Measurements from ENCODE around the gene RAB7A. TPM values are rescaled to one million over a fixed set of nuclear protein-coding genes. Genes with fewer than 3 reads are reported as not detected.
A peak's percentile ranks its signal among the peaks of the same experiment; 100 is the strongest.

RAB7A gene
- total RNA-seq, 1 donor from 2014 or later: 51.2 TPM

- Mint-ChIP-seq H3K27me3 (ENCODE audit: insufficient read depth, low read depth) (peaks cover 5% of the 10 kb centered on the region), H3K36me3 (no peaks in the 10 kb centered on the region), H3K27ac (peak overlapping the region; percentile 97), H3K4me1 (peaks cover 8% of the 10 kb centered on the region), H3K4me3 (peak overlapping the region; percentile 88), H3K9me3 (no peaks in the 10 kb centered on the region)
- Histone ChIP-seq H4K20me1 (ENCODE audit: low read depth) (no peaks in the 10 kb centered on the region), H3K4me2 (peak overlapping the region; percentile 72), H3K27me3 (no peaks in the 10 kb centered on the region), H3K4me3 (peak overlapping the region; percentile 55), H3F3A (ENCODE audit: low read depth) (peaks cover 27% of the 10 kb centered on the region), H3K79me2 (ENCODE audit: low read depth) (peaks cover 7% of the 10 kb centered on the region), H3K4me1 (peaks cover 7% of the 10 kb centered on the region), H3K9ac (peak overlapping the region; percentile 73), H3K36me3 (no peaks in the 10 kb centered on the region), H3K9me3 (ENCODE audit: low read depth) (no peaks in the 10 kb centered on the region), H2AFZ (replicated peaks) (peak overlapping the region; percentile 69), H3K27ac (peak overlapping the region; percentile 97)
- DNase-seq (ENCODE audit: low spot score): no peak
- no peak for TF ChIP-seq CTCF (IDR thresholded peaks at IDR 0.05)
- TF ChIP-seq EZH2phosphoT487 (IDR thresholded peaks at IDR 0.05): no peak
- no peak for TF ChIP-seq EZH2 (IDR thresholded peaks at IDR 0.05)
Measured at GRCh38 chr3:128681369-128681829, 44.6 kb upstream of the RAB7A start.

GRCh38 chr3:128683957-128684356, 42.0 kb upstream of the RAB7A start:
- H3K27me3 Mint-ChIP-seq (ENCODE audit: insufficient read depth, low read depth): peaks cover 5% of the 10 kb centered on the region
- H3K9ac ChIP-seq: no peak overlapping the region
- peaks cover 7% of the 10 kb centered on the region for H3K79me2 ChIP-seq (ENCODE audit: low read depth)
- H2AFZ ChIP-seq (replicated peaks): no peak overlapping the region
- no peak overlapping the region for H3K4me3 ChIP-seq
- no peaks in the 10 kb centered on the region for H3K9me3 Mint-ChIP-seq
- TF ChIP-seq EZH2 (IDR thresholded peaks at IDR 0.05): no peak
- no peaks in the 10 kb centered on the region for H3K9me3 ChIP-seq (ENCODE audit: low read depth)
- no peaks in the 10 kb centered on the region for H4K20me1 ChIP-seq (ENCODE audit: low read depth)
- peaks cover 8% of the 10 kb centered on the region for H3K4me1 Mint-ChIP-seq
- H3K36me3 Mint-ChIP-seq: no peaks in the 10 kb centered on the region
- no peak overlapping the region for H3K27ac Mint-ChIP-seq
- no peak for DNase-seq (ENCODE audit: low spot score)
- H3K4me2 ChIP-seq: no peak overlapping the region
- no peak overlapping the region for H3K27ac ChIP-seq
- H3K4me1 ChIP-seq: peaks cover 7% of the 10 kb centered on the region
- no peaks in the 10 kb centered on the region for H3K36me3 ChIP-seq
- no peak overlapping the region for H3K4me3 Mint-ChIP-seq
- H3K27me3 ChIP-seq: no peaks in the 10 kb centered on the region
- peaks cover 27% of the 10 kb centered on the region for H3F3A ChIP-seq (ENCODE audit: low read depth)

GRCh38 chr3:128684986-128685726, 40.8 kb upstream of the RAB7A start:
- Mint-ChIP-seq H3K9me3 (no peaks in the 10 kb centered on the region), H3K27ac (no peak overlapping the region), H3K27me3 (ENCODE audit: insufficient read depth, low read depth) (peaks cover 6% of the 10 kb centered on the region), H3K4me1 (peaks cover 8% of the 10 kb centered on the region), H3K4me3 (no peak overlapping the region), H3K36me3 (no peaks in the 10 kb centered on the region)
- Histone ChIP-seq H3K27me3 (no peaks in the 10 kb centered on the region), H3K4me1 (peaks cover 7% of the 10 kb centered on the region), H3K79me2 (ENCODE audit: low read depth) (peaks cover 7% of the 10 kb centered on the region), H4K20me1 (ENCODE audit: low read depth) (no peaks in the 10 kb centered on the region), H3K36me3 (no peaks in the 10 kb centered on the region), H3K9me3 (ENCODE audit: low read depth) (no peaks in the 10 kb centered on the region), H3K4me2 (no peak overlapping the region), H3F3A (ENCODE audit: low read depth) (peaks cover 16% of the 10 kb centered on the region), H2AFZ (replicated peaks) (no peak overlapping the region), H3K9ac (no peak overlapping the region), H3K4me3 (no peak overlapping the region), H3K27ac (no peak overlapping the region)
- TF ChIP-seq EZH2 (IDR thresholded peaks at IDR 0.05) (no peak), EZH2phosphoT487 (IDR thresholded peaks at IDR 0.05) (no peak), CTCF (IDR thresholded peaks at IDR 0.05) (no peak)
- no peak for DNase-seq (ENCODE audit: low spot score)

GRCh38 chr3:128686465-128686864, 39.5 kb upstream of the RAB7A start:
- Histone ChIP-seq H4K20me1 (ENCODE audit: low read depth) (no peaks in the 10 kb centered on the region), H3K79me2 (ENCODE audit: low read depth) (peaks cover 6% of the 10 kb centered on the region), H3K27ac (no peak overlapping the region), H3K4me3 (no peak overlapping the region), H3K4me2 (no peak overlapping the region), H3K36me3 (no peaks in the 10 kb centered on the region), H3F3A (ENCODE audit: low read depth) (peaks cover 6% of the 10 kb centered on the region), H3K27me3 (no peaks in the 10 kb centered on the region), H3K9ac (no peak overlapping the region), H2AFZ (replicated peaks) (no peak overlapping the region), H3K4me1 (peaks cover 4% of the 10 kb centered on the region), H3K9me3 (ENCODE audit: low read depth) (no peaks in the 10 kb centered on the region)
- TF ChIP-seq EZH2 (IDR thresholded peaks at IDR 0.05) (no peak), CTCF (IDR thresholded peaks at IDR 0.05) (no peak), EZH2phosphoT487 (IDR thresholded peaks at IDR 0.05) (no peak)
- no peaks in the 10 kb centered on the region for H3K36me3 Mint-ChIP-seq
- H3K9me3 Mint-ChIP-seq: no peaks in the 10 kb centered on the region
- H3K4me1 Mint-ChIP-seq: peaks cover 2% of the 10 kb centered on the region
- no peak overlapping the region for H3K4me3 Mint-ChIP-seq
- no peak overlapping the region for H3K27ac Mint-ChIP-seq
- H3K27me3 Mint-ChIP-seq (ENCODE audit: insufficient read depth, low read depth): peaks cover 2% of the 10 kb centered on the region
- no peak for DNase-seq (ENCODE audit: low spot score)
